Tibial artery (tissue), 4 donors: ENCODE measurements around the gene ANKMY2.

Experiments
- DNase-seq, 2 donors: peaks; one replicate each; pipeline ENCODE4 v3.0.0-alpha.2; 2019
- H3K27ac ChIP-seq, 2 donors: fragments of 200-600 bp; sonication (generic) in 1 of 2; 1 replicate in 1 of 2; 2 replicates in 1 of 2; pipeline ENCODE4 v1.5.1; 2018 to 2019; ENCODE audit warnings: mild to moderate bottlenecking in 1 of 2
- H3K27me3 ChIP-seq, 2 donors: fragments of 200-600 bp; sonication (generic) in 1 of 2; one replicate each; pipeline versions ENCODE4 v1.5.1 to v1.6.0; 2016 to 2019
- H3K36me3 ChIP-seq, 3 donors: fragments of 200-600 bp; sonication (generic) in 2 of 3; one replicate each; pipeline ENCODE4 v1.5.1; 2016 to 2019; ENCODE audit warnings: mild to moderate bottlenecking in 2 of 3
- H3K4me1 ChIP-seq, 4 donors: fragments of 200-600 bp; sonication (generic) in 2 of 4; 1 replicate in 3 of 4; 2 replicates in 1 of 4; pipeline ENCODE4 v1.5.1; 2016 to 2019
- H3K4me3 ChIP-seq, 2 donors: fragments of 200-600 bp; sonication (generic) in 1 of 2; 1 replicate in 1 of 2; 2 replicates in 1 of 2; pipeline ENCODE4 v1.5.1; 2018 to 2019; ENCODE audit warnings: mild to moderate bottlenecking in 2 of 2
- H3K9me3 ChIP-seq, 3 donors: fragments of 200-600 bp; sonication (generic) in 1 of 3; one replicate each; pipeline ENCODE4 v1.5.1; 2016 to 2019
- intact Hi-C: fragments of 100-400 bp; cut with DNase I; formaldehyde crosslinking; loops from one replicate; pipeline ENCODE4 v1.15.0; 2023; ENCODE audit warnings: low total_unique reads
- TF ChIP-seq, protein P1 (sequence below), 2 experiments: fragments of 200-600 bp in 1 of 2; fragments of 450-650 bp in 1 of 2; IDR thresholded peaks; one replicate each; pipeline ENCODE4 v1.5.1; 2017 to 2019; ENCODE audit warnings: antibody characterized with exemption in 2 of 2, mild to moderate bottlenecking in 1 of 2, moderate library complexity in 1 of 2

ANKMY2 gene

DNA sequence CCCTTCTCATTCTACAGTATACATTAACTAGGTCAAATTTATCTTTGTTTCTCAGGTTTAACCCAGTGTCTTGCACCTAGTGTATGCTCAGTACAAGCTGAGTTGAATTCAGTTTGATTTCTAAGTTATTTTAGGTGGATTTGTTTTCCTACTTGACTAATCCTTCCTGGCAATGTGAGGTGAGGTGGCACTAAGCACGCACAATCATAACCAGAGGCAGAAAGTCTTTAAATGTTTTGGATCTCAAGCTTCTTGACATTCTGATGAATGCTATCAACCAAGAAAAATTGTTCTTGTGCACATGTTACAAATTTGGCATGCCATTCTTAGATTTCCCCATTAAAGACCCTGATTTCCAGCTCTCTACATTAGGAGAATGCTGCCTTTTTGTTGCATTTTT is 3.6 kb upstream of the ANKMY2 start:
- intact Hi-C loops = no loop called here
- peaks cover 0 to 22% (median 13%) of the 10 kb centered on the region in 4 donors for H3K4me1 ChIP-seq

DNA sequence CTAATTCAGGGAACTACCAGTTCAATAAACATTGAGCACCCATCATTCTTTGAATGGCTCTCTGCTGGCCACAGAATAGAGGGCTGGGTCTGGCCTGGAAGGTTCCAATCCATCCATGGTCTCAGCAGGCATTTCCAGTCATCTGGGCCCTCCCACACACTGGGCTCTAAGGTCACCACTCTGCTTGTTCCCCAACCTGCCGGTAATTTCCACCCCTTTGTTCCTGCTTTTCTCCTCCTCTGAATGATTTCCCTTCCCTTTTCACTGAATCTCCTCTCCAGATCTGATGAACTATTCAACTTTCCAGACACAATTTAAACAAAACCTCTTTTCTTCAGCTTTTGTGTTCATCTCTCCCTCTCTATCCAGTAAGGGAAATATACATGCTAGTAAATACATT is 3.0 kb upstream of the ANKMY2 start:
- Histone ChIP-seq H3K4me3 (no peak overlapping the region), H3K9me3 (no peaks in the 10 kb centered on the region), H3K27ac (no peak overlapping the region), H3K4me1 (peaks cover 0 to 27% (median 16%) of the 10 kb centered on the region in 4 donors), H3K27me3 (no peaks in the 10 kb centered on the region), H3K36me3 (no peaks in the 10 kb centered on the region)
- intact Hi-C loops = no loop called here
- DNase-seq = no peak
- TF ChIP-seq, protein P1, sequence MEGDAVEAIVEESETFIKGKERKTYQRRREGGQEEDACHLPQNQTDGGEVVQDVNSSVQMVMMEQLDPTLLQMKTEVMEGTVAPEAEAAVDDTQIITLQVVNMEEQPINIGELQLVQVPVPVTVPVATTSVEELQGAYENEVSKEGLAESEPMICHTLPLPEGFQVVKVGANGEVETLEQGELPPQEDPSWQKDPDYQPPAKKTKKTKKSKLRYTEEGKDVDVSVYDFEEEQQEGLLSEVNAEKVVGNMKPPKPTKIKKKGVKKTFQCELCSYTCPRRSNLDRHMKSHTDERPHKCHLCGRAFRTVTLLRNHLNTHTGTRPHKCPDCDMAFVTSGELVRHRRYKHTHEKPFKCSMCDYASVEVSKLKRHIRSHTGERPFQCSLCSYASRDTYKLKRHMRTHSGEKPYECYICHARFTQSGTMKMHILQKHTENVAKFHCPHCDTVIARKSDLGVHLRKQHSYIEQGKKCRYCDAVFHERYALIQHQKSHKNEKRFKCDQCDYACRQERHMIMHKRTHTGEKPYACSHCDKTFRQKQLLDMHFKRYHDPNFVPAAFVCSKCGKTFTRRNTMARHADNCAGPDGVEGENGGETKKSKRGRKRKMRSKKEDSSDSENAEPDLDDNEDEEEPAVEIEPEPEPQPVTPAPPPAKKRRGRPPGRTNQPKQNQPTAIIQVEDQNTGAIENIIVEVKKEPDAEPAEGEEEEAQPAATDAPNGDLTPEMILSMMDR (IDR thresholded peaks at IDR 0.05) = no peak

More for the DNA sequence above, 3.6 kb upstream of the ANKMY2 start:
- no peak overlapping the region for H3K4me3 ChIP-seq
- TF ChIP-seq, protein P1 (IDR thresholded peaks at IDR 0.05) = no peak
- no peaks in the 10 kb centered on the region for H3K36me3 ChIP-seq
- H3K27me3 ChIP-seq = no peaks in the 10 kb centered on the region
- no peaks in the 10 kb centered on the region for H3K9me3 ChIP-seq
- H3K27ac ChIP-seq = no peak overlapping the region
- no peak for DNase-seq

DNA sequence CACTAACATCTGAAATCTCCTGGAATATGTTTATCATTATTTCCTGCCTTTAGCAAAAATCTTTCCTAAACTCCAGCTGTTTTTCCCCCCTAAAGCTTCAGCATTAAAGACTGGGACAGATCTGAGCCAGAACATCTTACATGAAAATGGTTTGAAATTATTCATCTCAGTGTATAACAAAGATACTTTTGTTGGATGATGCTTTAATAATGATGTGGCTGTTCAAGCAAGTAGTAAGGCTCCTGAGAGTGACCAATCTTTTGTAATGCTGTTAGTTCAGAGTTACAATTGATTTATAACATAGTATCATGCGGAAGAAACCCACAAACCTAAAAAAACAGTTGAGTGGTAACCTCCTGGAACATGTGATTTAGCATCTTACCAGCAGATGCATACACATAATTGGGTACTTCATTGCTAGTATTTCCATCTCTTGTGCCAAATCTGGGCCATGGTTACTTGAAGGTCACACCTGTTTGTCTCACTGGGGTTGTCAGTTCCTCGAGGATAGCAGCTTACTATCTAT is 1.9 kb upstream of the ANKMY2 start:
- intact Hi-C loops = no loop called here
- H3K36me3 ChIP-seq = no peaks in the 10 kb centered on the region
- H3K27ac ChIP-seq = no peak overlapping the region
- H3K9me3 ChIP-seq = no peaks in the 10 kb centered on the region
- no peaks in the 10 kb centered on the region for H3K27me3 ChIP-seq
- DNase-seq = no peak
- peaks cover 0 to 36% (median 16%) of the 10 kb centered on the region in 4 donors for H3K4me1 ChIP-seq
- H3K4me3 ChIP-seq = no peak overlapping the region
- TF ChIP-seq, protein P1 (IDR thresholded peaks at IDR 0.05) = no peak

DNA sequence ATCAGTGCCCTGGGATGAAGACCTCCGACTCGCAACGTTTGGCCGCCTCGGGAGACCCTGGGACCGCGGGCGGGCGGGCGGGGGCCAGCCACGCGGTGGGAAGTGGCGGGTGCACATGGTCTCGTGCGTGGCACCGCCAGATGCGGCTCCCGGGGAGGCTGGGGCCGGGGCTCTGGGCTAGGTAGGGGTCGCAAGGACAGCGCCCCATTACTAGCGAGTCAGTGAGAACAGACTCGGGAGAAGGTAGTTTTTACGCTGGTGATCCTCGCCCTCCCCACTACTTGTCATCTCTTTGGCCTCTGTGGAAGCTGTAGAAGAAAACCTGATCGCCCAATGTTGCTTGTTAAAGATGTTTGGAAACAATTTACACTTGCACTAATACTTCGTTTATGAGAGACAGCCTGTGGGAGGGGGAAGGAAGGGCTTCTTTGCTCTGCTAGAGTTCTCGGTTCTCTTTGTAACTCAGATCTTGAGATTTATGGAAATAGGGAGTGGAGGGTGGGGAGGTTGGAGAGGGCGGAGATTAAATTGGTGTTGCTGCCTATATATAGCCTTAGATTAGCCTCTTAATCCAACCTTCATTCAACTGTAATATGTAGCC is 1.0 kb upstream of the ANKMY2 start:
- TF ChIP-seq, protein P1 (IDR thresholded peaks at IDR 0.05) = no peak
- Histone ChIP-seq H3K27me3 (no peaks in the 10 kb centered on the region), H3K27ac (peak overlapping the region; percentile 89 to 95), H3K4me3 (peak overlapping the region; percentile 93 to 95), H3K36me3 (no peaks in the 10 kb centered on the region), H3K9me3 (no peaks in the 10 kb centered on the region), H3K4me1 (peaks cover 0 to 45% (median 16%) of the 10 kb centered on the region in 4 donors)
- peak in 1 of 2 donors; percentile 68 for DNase-seq
- intact Hi-C loops = no loop called here

DNA sequence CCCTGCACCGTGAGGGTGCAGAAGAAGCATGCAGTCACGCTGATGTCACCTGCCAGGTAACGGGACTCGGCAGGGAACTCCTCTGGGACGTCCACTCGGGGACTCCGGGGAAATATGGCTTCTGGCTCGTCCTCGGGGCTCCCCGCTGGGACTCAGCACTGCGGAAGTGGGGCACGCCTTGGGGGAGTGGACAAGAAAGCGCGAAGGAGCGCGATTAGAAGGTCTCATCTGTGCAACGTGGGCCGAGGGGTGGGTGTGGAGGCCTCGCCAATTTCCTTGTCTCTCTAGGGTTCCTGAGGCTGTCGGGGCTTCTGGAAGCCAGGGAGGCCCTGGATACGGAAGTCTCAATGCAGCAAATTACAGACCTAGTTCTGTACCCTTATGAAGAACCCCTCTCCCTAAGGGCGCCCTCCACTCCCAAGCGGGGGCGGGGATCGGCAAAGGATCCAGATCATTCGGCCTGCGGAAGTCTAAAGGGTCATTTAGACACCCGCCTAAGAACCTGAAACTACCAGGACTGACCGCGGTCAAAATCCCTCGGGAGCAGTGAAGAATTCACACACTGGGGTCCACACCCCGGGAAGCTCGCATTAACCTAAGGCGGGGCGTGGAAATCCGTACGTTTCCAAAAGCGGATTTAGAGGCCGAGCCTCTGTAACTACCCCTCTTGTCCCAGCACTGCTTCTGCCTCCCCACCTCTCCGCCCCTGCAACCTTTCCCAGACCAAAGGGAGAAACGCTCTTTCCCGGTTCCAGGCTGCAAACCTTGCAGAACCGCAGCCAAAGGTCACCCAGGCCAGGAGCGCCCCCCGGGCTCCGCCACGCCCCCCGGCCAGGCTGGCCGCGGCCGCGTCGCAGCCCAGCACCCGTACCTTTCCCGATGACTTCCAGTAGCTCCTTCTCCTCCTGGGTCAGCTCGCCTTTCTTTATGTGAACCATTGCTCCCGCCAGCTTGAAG is 640 bp downstream of the ANKMY2 start:
- intact Hi-C loops = no loop called here
- Histone ChIP-seq H3K27me3 (no peaks in the 10 kb centered on the region), H3K36me3 (no peaks in the 10 kb centered on the region), H3K27ac (peak overlapping the region; percentile 89 to 95), H3K9me3 (no peaks in the 10 kb centered on the region), H3K4me1 (peaks cover 0 to 59% (median 19%) of the 10 kb centered on the region in 4 donors), H3K4me3 (peak overlapping the region; percentile 93 to 95)
- TF ChIP-seq, protein P1 (IDR thresholded peaks at IDR 0.05) = no peak
- DNase-seq = peak; percentile 44 to 77
